HEK293T (cell line): Measurements from ENCODE around the gene CC2D2B.
"Not testable (repeated sequence)": the region's sequence is repeated elsewhere in the genome, so short reads cannot be mapped to it uniquely, and the experiment has no call there.

Experiments
- CTCF ChIA-PET: fragments of 350-600 bp; formaldehyde crosslinking; extraction: SDS; loops from one replicate; lab custom pipeline; 2021; ENCODE audit warnings: antibody characterized with exemption, inconsistent platforms; lab: Yijun Ruan, JAX
- POLR2A ChIA-PET: fragments of 350-600 bp; formaldehyde crosslinking; extraction: SDS; loops from one replicate; lab custom pipeline; 2020; ENCODE audit warnings: antibody characterized with exemption, inconsistent platforms; lab: Yijun Ruan, JAX
- DNase-seq: peaks from one replicate; pipeline ENCODE4 v3.0.0; 2012; ENCODE audit warnings: mixed read lengths; ENCODE audit errors: extremely low spot score
- ARNT ChIP-seq: fragments of 450-650 bp; IDR thresholded peaks from 2 replicates; pipeline ENCODE4 v1.6.1; 2017; ENCODE audit warnings: mild to moderate bottlenecking
- BHLHE40 ChIP-seq: fragments of 450-650 bp; IDR thresholded peaks from 2 replicates; pipeline ENCODE4 v1.6.1; 2016; ENCODE audit warnings: mild to moderate bottlenecking, moderate library complexity, borderline replicate concordance
- CTBP1 ChIP-seq: fragments of 450-650 bp; IDR thresholded peaks from 2 replicates; pipeline ENCODE4 v1.6.1; 2016; ENCODE audit warnings: borderline replicate concordance
- ELF4 ChIP-seq: fragments of 450-650 bp; IDR thresholded peaks from 2 replicates; pipeline ENCODE4 v1.6.1; 2017; ENCODE audit warnings: antibody characterized with exemption
- FOXA1 ChIP-seq: fragments of 450-650 bp; IDR thresholded peaks from 2 replicates; pipeline ENCODE4 v1.6.1; 2016; ENCODE audit warnings: mild to moderate bottlenecking
- FOXK2 ChIP-seq: fragments of 450-650 bp; IDR thresholded peaks from 2 replicates; pipeline ENCODE4 v1.6.1; 2016; ENCODE audit warnings: mild to moderate bottlenecking
- FOXM1 ChIP-seq: fragments of 450-650 bp; IDR thresholded peaks from 2 replicates; pipeline ENCODE4 v1.6.1; 2017; ENCODE audit warnings: mild to moderate bottlenecking, borderline replicate concordance
- HDGF ChIP-seq: fragments of 450-650 bp; IDR thresholded peaks from 2 replicates; pipeline ENCODE4 v1.6.1; 2017; ENCODE audit warnings: antibody characterized with exemption, borderline replicate concordance
- L3MBTL2 ChIP-seq: fragments of 450-650 bp; conservative IDR thresholded peaks from 2 replicates; pipeline ENCODE4 v1.6.1; 2016; ENCODE audit warnings: mild to moderate bottlenecking
- LEF1 ChIP-seq: fragments of 450-650 bp; IDR thresholded peaks from 2 replicates; pipeline ENCODE4 v1.6.1; 2017; ENCODE audit warnings: mild to moderate bottlenecking, borderline replicate concordance
- NFRKB ChIP-seq: fragments of 450-650 bp; IDR thresholded peaks from 2 replicates; pipeline ENCODE4 v1.6.1; 2016; ENCODE audit warnings: mild to moderate bottlenecking, moderate library complexity
- SP1 ChIP-seq: fragments of 450-650 bp; IDR thresholded peaks from 2 replicates; pipeline ENCODE4 v1.6.1; 2017
- SUZ12 ChIP-seq: fragments of 450-650 bp; IDR thresholded peaks from 2 replicates; pipeline ENCODE4 v1.6.1; 2016; ENCODE audit warnings: mild to moderate bottlenecking
- TARDBP ChIP-seq: fragments of 450-650 bp; IDR thresholded peaks from 2 replicates; pipeline ENCODE4 v1.6.1; 2016
- ZNF384 ChIP-seq: fragments of 450-650 bp; IDR thresholded peaks from 2 replicates; pipeline ENCODE4 v1.6.1; 2016
- TF ChIP-seq, protein P1 (sequence below): fragments of 450-650 bp; IDR thresholded peaks from 2 replicates; pipeline ENCODE4 v1.6.1; 2016

The CC2D2B gene

DNA sequence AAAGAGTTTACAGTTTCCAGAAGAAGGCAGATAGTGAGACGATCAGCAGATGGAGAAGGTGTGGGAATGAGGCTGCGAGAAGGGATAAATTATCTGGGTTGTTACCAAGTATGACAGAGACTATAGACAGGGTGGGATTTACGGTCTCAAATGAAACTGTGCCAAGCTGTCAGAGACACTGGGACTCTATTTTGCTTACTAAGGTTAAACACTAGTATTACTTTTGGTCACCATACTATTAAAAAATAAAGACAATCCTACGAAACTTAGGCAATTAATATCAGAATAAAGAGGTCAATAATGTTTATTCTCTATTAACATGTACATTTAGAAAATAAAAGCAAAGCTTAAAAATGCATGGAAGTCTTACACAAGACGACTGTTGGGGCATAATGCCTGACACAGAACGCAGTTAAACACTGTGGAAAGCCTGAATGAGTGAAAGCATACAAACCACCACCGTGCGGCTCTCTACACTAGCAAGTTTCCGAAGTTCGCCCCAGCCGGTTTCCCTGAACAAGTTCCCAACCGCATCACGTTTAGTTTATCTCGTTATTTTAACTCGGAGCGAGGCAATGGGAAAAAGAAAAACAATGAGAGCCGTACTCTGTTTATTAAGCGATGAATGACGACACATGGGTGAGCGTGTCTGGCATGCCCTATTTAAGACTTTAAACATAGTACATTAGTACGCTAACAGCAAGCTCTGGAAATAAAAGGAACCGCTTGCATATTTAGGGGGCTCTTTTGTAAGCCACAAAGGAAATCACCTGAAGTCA lies 909 bp upstream of the CC2D2B start:
- CTCF ChIA-PET, result no interaction called here
- POLR2A ChIA-PET, result interaction anchor here (1.0 to 1.7 kb wide), 3 partner anchors 214 to 241 kb away, joined by 3 to 5 read pairs (median 5); partner anchors contain the start of genes TCTN3 and ZNF518A
- peak; percentile 60 for DNase-seq
- no peak for TF ChIP-seq FOXA1
- no peak for TF ChIP-seq L3MBTL2
- TF ChIP-seq, protein P1, sequence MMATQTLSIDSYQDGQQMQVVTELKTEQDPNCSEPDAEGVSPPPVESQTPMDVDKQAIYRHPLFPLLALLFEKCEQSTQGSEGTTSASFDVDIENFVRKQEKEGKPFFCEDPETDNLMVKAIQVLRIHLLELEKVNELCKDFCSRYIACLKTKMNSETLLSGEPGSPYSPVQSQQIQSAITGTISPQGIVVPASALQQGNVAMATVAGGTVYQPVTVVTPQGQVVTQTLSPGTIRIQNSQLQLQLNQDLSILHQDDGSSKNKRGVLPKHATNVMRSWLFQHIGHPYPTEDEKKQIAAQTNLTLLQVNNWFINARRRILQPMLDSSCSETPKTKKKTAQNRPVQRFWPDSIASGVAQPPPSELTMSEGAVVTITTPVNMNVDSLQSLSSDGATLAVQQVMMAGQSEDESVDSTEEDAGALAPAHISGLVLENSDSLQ, result peak; percentile 37; the same call in 1 of the 2 replicates

DNA sequence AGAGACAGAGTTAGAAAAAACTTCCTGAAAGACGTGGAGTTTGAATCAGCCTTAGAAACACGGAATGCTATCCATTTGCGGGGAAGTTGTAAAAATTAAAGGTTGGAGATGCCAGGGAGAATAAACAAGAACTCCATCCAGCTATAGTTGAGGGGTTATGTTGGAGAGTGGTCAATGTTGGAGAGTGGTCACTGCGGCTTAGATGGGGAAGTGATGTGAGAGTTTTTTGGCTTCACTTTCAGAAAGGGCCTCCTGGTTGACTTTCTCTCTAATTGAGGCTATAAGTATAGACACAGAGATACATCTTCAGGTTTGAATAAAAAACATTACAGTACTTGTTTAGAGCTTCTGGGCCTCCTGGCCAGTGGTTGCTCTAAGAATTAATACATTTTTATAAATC lies 675 bp downstream of the CC2D2B start:
- no peak for DNase-seq
- TF ChIP-seq LEF1 (no peak), NFRKB (no peak), TARDBP (no peak), FOXM1 (no peak), HDGF (no peak), L3MBTL2 (no peak), ZNF384 (no peak), SP1 (no peak), CTBP1 (no peak), FOXK2 (no peak), ARNT (no peak), SUZ12 (no peak), BHLHE40 (no peak), ELF4 (no peak), FOXA1 (no peak)
- TF ChIP-seq, protein P1, result no peak
- CTCF ChIA-PET, result no interaction called here
- POLR2A ChIA-PET, result interaction anchor here (0.7 to 1.7 kb wide), 4 partner anchors 16 to 222 kb away, joined by 3 to 5 read pairs (median 5); partner anchors contain the start of genes TCTN3 and ZNF518A

DNA sequence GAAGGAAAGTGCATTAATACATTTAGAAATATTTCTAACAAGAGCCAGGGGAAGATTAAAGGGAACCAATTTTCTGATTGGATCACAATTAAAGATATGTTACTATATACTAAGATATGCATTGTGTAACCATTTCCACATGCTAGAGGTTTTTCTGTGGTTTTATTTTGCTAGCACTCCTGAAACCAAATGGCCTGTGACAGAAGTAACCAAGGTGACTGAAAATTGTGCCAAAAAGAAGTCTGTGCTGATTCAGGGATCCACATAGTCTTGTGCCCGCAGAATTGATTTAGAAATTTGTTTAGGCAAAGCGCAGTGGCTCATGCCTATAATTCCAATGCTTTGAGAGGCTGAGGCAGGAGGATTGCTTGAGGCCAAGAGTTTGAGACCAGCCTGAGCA lies 1.8 kb downstream of the CC2D2B start:
- ChIA-PET CTCF (no interaction called here), POLR2A (no interaction called here)
- DNase-seq, result no peak
- TF ChIP-seq ARNT, result no peak
- no peak for TF ChIP-seq NFRKB
- TF ChIP-seq ZNF384, result no peak
- no peak for TF ChIP-seq LEF1
- no peak for TF ChIP-seq L3MBTL2
- TF ChIP-seq BHLHE40, result no peak
- no peak for TF ChIP-seq FOXK2
- TF ChIP-seq TARDBP, result no peak
- no peak for TF ChIP-seq ELF4
- TF ChIP-seq SUZ12, result no peak
- no peak for TF ChIP-seq SP1
- TF ChIP-seq CTBP1, result no peak

DNA sequence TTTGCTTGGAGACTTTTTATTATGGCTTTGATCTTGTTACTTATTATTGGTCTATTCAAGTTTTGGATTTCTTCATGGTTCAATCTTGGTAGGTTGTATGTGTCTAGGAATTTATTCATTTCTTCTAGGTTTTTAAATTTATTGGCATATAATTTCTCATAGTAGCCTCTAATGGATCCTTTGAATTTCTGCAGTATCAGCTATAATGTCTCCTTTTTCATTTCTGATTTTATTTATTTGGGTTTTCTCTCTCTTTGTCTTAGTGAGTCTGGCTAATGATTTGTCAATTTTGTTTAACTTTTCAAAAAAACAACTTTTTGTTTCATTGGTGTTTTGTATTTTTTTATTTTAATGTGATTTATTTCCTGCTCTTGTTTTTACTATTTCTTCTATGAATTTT lies 8.3 kb downstream of the CC2D2B start:
- POLR2A ChIA-PET, DNase-seq, CTCF ChIA-PET: not testable (repeated sequence)

DNA sequence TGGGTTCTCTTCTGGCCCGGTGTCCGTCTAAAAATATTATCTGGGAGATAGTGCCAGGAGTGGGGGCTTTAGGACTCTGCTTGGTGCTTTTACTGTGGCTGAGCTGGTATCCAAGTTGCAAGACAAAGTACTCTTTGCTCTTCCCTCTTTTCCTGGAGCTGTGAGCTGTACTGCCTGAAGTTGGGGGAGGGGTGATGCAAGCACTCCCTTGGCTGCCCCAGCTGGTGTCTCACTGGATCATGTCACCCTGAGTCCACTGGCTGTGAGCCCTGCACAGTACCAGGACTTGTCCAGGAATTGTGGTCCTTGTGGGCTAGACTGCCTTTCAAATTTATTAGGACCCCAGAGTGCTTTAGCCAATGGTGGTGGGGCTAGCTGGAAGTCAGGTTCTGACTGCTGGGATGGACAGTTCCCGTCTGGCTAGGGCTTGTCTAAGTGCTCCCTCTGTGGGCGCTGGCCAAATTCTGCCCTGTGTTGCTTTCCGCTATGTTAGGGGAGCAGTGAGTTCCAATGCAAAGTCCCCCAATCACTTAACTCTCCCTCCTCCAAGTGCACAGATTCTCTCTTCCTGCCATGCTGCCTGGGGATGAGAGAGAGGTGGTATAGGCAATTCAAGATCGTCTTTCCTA lies 13.1 kb downstream of the CC2D2B start:
- no peak for DNase-seq
- POLR2A ChIA-PET, result no interaction called here
- CTCF ChIA-PET, result no interaction called here
- TF ChIP-seq SP1 (no peak), L3MBTL2 (no peak), TARDBP (no peak), ELF4 (no peak), HDGF (no peak), FOXA1 (no peak), SUZ12 (no peak), CTBP1 (no peak), FOXK2 (no peak), BHLHE40 (no peak), ARNT (no peak), LEF1 (no peak), ZNF384 (no peak)
- TF ChIP-seq, protein P1, result no peak

DNA sequence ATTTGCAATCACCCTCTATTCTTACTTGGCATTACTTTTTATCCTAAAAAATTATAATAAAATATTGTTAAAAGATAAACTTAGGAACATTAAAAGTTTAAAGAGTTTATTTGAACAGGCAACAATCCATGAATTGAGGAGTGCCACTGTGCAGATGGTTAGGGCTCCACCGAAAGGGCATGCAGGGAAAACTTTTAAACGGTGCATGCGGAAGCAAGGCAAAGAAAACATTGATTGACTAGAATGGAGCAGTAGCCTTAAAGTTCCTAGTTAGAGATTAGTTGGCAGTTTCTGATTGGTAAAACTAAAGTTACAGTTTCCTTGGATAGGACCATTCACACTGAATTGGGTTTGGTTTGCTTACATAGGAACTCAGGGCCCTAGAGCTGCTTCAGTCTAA lies 17.3 kb downstream of the CC2D2B start:
- DNase-seq, result no peak
- ChIA-PET POLR2A (no interaction called here), CTCF (no interaction called here)
- no peak for TF ChIP-seq FOXK2
- TF ChIP-seq, protein P1, result no peak
